K562 (cell line): ENCODE results near the gene TET2. TPM values are rescaled to one million over a fixed set of nuclear protein-coding genes. Genes with fewer than 3 reads are reported as not detected.

ENCODE experiments used
- AFF1 ChIP-seq, 2 experiments: fragments of 450-650 bp; IDR thresholded peaks; 2 replicates each; pipeline ENCODE4 v1.6.1; 2018; ENCODE audit warnings: mild to moderate bottlenecking in 2 of 2, low read depth in 1 of 2; ENCODE audit not compliant: partially characterized antibody in 2 of 2
- L3MBTL2 ChIP-seq: fragments of 450-650 bp; IDR thresholded peaks from 2 replicates; pipeline ENCODE4 v1.6.1; 2016; ENCODE audit warnings: mild to moderate bottlenecking, moderate library complexity
- MCM3 ChIP-seq: fragments of 450-650 bp; IDR thresholded peaks from 2 replicates; pipeline ENCODE4 v1.6.1; 2016
- THRB ChIP-seq: fragments of 450-650 bp; formaldehyde crosslinking; conservative IDR thresholded peaks from 2 replicates; pipeline ENCODE4 v1.4.0; 2022; ENCODE audit warnings: mild to moderate bottlenecking, missing genetic modification characterization
- TRIM25 ChIP-seq: fragments of 450-650 bp; IDR thresholded peaks from 2 replicates; pipeline ENCODE4 v1.7.0; 2016; ENCODE audit warnings: borderline replicate concordance
- USF2 ChIP-seq: sonication (generic); formaldehyde crosslinking; IDR thresholded peaks from 2 replicates; pipeline ENCODE4 v1.5.0; 2020; ENCODE audit warnings: missing genetic modification reagents
- ZBTB40 ChIP-seq, 2 experiments: fragments of 450-650 bp in 1 of 2; sonication (generic) in 1 of 2; formaldehyde crosslinking in 1 of 2; IDR thresholded peaks; 2 replicates each; pipeline versions ENCODE4 v1.7.1 to v1.9.0; 2016 to 2022; ENCODE audit warnings: inconsistent platforms in 1 of 2, mild to moderate bottlenecking in 1 of 2, missing genetic modification reagents in 1 of 2
- ZNF23 ChIP-seq: fragments of 250-450 bp; sonication (Bioruptor Pico); IDR thresholded peaks from 2 replicates; pipeline ENCODE4 v1.4.0; 2020; ENCODE audit warnings: mild to moderate bottlenecking
- polyA plus RNA-seq, 8 experiments: library from polyadenylated mRNA; depleted of rRNA in 4 of 8; stranded (reverse) in 5 of 8; unstranded in 3 of 8; fragments of >200 nt; fragmentation: Nextera tagmentation in 2 of 8; fragmentation: Illumina TruSeq in 1 of 8; extraction: Ambion mirVana in 2 of 8; extraction: Trizol in 1 of 8; gene quantifications; 2 replicates each; pipeline versions ENCODE4 v1.2.1 to v1.2.3, GENCODE V29; 2011 to 2014; ENCODE audit warnings: inconsistent platforms in 1 of 8, missing spikeins in 1 of 8
- total RNA-seq, 7 experiments: library from RNA; depleted of rRNA in 6 of 7; stranded (reverse); fragments of >200 nt in 6 of 7; fragmentation: Illumina TruSeq in 2 of 7; extraction: Trizol in 2 of 7; gene quantifications; 2 replicates each; pipeline versions ENCODE4 v1.2.1 to v1.2.3, GENCODE V29; 2011 to 2021; ENCODE audit warnings: low replicate concordance in 1 of 7

Gene TET2
- total and polyA plus RNA-seq, 9 of the 15 experiments (the other 6 are each of a cell fraction or from before 2014, with no cell fraction given), result 0.80 to 11.1 (median 4.9) TPM

- no peak for TF ChIP-seq TRIM25
- TF ChIP-seq AFF1 (IDR thresholded peaks at IDR 0.05; ENCODE audit: low read depth in 1 of 2, partially characterized antibody in 2 of 2), result no peak
- no peak for TF ChIP-seq L3MBTL2
- TF ChIP-seq USF2 (CRISPR knock-in tag), result no peak
- TF ChIP-seq THRB (CRISPR knock-in tag), result no peak
- TF ChIP-seq MCM3, result no peak
- no peak for TF ChIP-seq ZBTB40 (IDR thresholded peaks at IDR 0.05)
- no peak for TF ChIP-seq ZBTB40 (CRISPR knock-in tag; IDR thresholded peaks at IDR 0.05)
- no peak for TF ChIP-seq ZNF23 (CRISPR knock-in tag)
Observed at GRCh38 chr4:105236202-105236915, 89.7 kb downstream of the TET2 start (continued).
